Measurements from ENCODE around the gene DCXR. TPM values are rescaled to one million over a fixed set of nuclear protein-coding genes. Genes with fewer than 3 reads are reported as not detected.

DCXR gene
- total and polyA plus RNA-seq, 2 of the 13 experiments (the other 11 are each of a cell fraction or from before 2014, with no cell fraction given) = 287 to 311 TPM

DNA sequence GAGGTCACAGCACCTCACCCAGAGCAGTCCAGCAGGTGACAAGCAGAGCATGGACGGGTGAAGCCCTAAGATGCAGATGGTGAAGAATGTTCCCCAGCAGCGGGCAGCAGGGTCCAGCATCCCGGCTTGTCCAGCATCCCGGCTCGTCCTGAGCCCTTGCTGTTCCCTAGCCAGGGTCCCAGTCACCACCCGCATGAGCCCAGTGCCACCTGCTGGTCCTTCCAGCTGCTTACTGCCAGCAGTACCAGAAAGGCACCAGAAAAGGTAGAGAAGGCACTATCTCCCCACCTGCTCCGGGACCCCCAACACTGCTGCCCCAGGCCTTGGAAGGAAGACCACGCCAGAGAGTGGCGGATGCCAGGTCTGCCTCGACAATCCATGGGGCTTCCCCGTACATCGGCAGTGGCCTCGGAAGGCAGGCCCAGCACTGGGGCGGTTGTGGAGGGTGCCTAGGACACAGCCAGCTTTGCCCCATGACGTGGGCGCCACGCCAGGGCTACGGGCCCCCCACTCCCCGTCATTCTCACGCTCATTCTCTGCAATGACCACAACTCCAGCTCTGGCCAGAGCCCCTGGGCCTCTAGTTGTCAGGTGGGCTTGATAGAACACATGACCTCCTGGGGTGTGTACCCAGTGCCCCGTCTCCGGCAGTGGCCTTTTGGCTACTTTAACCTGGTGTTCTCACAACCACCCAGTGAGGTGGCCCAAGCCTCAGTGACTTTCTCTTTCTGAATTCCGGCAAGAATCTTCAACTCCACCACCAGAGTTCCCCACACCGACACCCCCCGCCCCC, 16.2 kb downstream of the DCXR start (continued):
- TF ChIP-seq, protein P1, sequence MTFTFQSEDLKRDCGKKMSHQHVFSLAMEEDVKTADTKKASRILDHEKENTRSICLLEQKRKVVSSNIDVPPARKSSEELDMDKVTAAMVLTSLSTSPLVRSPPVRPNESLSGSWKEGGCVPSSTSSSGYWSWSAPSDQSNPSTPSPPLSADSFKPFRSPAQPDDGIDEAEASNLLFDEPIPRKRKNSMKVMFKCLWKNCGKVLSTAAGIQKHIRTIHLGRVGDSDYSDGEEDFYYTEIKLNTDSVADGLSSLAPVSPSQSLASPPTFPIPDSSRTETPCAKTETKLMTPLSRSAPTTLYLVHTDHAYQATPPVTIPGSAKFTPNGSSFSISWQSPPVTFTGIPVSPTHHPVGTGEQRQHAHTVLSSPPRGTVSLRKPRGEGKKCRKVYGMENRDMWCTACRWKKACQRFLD (CRISPR knock-in tag; IDR thresholded peaks at IDR 0.05; ENCODE audit: borderline replicate concordance) = no peak
- TF ChIP-seq ZNF749 (CRISPR knock-in tag; IDR thresholded peaks at IDR 0.05; ENCODE audit: borderline replicate concordance) = 0 out of 2 replicates have a peak, but pooled peaks have one; percentile 59
- TF ChIP-seq IKZF1 (IDR thresholded peaks at IDR 0.05) = no peak
- TF ChIP-seq ZBTB7A (CRISPR knock-in tag; IDR thresholded peaks at IDR 0.05) = peak; percentile 97
- TF ChIP-seq, protein P2, sequence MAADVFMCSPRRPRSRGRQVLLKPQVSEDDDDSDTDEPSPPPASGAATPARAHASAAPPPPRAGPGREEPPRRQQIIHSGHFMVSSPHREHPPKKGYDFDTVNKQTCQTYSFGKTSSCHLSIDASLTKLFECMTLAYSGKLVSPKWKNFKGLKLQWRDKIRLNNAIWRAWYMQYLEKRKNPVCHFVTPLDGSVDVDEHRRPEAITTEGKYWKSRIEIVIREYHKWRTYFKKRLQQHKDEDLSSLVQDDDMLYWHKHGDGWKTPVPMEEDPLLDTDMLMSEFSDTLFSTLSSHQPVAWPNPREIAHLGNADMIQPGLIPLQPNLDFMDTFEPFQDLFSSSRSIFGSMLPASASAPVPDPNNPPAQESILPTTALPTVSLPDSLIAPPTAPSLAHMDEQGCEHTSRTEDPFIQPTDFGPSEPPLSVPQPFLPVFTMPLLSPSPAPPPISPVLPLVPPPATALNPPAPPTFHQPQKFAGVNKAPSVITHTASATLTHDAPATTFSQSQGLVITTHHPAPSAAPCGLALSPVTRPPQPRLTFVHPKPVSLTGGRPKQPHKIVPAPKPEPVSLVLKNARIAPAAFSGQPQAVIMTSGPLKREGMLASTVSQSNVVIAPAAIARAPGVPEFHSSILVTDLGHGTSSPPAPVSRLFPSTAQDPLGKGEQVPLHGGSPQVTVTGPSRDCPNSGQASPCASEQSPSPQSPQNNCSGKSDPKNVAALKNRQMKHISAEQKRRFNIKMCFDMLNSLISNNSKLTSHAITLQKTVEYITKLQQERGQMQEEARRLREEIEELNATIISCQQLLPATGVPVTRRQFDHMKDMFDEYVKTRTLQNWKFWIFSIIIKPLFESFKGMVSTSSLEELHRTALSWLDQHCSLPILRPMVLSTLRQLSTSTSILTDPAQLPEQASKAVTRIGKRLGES (CRISPR knock-in tag; IDR thresholded peaks at IDR 0.05; ENCODE audit: borderline replicate concordance) = no peak
- TF ChIP-seq, protein P3, sequence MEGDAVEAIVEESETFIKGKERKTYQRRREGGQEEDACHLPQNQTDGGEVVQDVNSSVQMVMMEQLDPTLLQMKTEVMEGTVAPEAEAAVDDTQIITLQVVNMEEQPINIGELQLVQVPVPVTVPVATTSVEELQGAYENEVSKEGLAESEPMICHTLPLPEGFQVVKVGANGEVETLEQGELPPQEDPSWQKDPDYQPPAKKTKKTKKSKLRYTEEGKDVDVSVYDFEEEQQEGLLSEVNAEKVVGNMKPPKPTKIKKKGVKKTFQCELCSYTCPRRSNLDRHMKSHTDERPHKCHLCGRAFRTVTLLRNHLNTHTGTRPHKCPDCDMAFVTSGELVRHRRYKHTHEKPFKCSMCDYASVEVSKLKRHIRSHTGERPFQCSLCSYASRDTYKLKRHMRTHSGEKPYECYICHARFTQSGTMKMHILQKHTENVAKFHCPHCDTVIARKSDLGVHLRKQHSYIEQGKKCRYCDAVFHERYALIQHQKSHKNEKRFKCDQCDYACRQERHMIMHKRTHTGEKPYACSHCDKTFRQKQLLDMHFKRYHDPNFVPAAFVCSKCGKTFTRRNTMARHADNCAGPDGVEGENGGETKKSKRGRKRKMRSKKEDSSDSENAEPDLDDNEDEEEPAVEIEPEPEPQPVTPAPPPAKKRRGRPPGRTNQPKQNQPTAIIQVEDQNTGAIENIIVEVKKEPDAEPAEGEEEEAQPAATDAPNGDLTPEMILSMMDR (CRISPR knock-in tag; IDR thresholded peaks at IDR 0.05) = peak; percentile 99
- 0 out of 2 replicates have a peak, but pooled peaks have one; percentile 30 for TF ChIP-seq PAXIP1 (CRISPR knock-in tag; conservative IDR thresholded peaks at IDR 0.05)
- peak; percentile 60; the same call in 1 of the 2 replicates for TF ChIP-seq KLF9 (CRISPR knock-in tag; IDR thresholded peaks at IDR 0.05; ENCODE audit: low read depth)
- TF ChIP-seq ZNF331 (CRISPR knock-in tag; IDR thresholded peaks at IDR 0.05) = peak; percentile 40
- TF ChIP-seq ZNF629 (CRISPR knock-in tag; conservative IDR thresholded peaks at IDR 0.05) = peak; percentile 30
- TF ChIP-seq, protein P4, sequence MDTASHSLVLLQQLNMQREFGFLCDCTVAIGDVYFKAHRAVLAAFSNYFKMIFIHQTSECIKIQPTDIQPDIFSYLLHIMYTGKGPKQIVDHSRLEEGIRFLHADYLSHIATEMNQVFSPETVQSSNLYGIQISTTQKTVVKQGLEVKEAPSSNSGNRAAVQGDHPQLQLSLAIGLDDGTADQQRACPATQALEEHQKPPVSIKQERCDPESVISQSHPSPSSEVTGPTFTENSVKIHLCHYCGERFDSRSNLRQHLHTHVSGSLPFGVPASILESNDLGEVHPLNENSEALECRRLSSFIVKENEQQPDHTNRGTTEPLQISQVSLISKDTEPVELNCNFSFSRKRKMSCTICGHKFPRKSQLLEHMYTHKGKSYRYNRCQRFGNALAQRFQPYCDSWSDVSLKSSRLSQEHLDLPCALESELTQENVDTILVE (CRISPR knock-in tag; IDR thresholded peaks at IDR 0.05) = no peak
- peak; percentile 64 for TF ChIP-seq PITX1 (CRISPR knock-in tag; IDR thresholded peaks at IDR 0.05)
- TF ChIP-seq SP1 (IDR thresholded peaks at IDR 0.05) = no peak
- peak; percentile 62 for TF ChIP-seq SP1 (CRISPR knock-in tag; IDR thresholded peaks at IDR 0.05)
- TF ChIP-seq ZNF878 (CRISPR knock-in tag; IDR thresholded peaks at IDR 0.05) = no peak
- peak; percentile 93 for TF ChIP-seq HOXA5 (CRISPR knock-in tag; IDR thresholded peaks at IDR 0.05)
- TF ChIP-seq, protein P5, sequence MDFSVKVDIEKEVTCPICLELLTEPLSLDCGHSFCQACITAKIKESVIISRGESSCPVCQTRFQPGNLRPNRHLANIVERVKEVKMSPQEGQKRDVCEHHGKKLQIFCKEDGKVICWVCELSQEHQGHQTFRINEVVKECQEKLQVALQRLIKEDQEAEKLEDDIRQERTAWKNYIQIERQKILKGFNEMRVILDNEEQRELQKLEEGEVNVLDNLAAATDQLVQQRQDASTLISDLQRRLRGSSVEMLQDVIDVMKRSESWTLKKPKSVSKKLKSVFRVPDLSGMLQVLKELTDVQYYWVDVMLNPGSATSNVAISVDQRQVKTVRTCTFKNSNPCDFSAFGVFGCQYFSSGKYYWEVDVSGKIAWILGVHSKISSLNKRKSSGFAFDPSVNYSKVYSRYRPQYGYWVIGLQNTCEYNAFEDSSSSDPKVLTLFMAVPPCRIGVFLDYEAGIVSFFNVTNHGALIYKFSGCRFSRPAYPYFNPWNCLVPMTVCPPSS (IDR thresholded peaks at IDR 0.05) = no peak
- TF ChIP-seq PAF1 (CRISPR knock-in tag; IDR thresholded peaks at IDR 0.05) = peak; percentile 80; the same call in 1 of the 2 replicates
